Pulmonary artery endothelial cell (primary cell): Measurements from ENCODE around the gene PBX3. TPM values are rescaled to one million over a fixed set of nuclear protein-coding genes. Genes with fewer than 3 reads are reported as not detected.

Experiments used
- total RNA-seq: library from RNA; depleted of rRNA; stranded (reverse); fragments of >200 nt; gene quantifications from 2 replicates; pipeline ENCODE4 v1.2.3, GENCODE V29; 2014

The PBX3 gene
- total RNA-seq, 1 donor from 2014 or later = 9.2 TPM

Other genes with a start within 250 kb of the PBX3 start
- gene MAPKAP1, start 40.2 kb upstream of the PBX3 start, total RNA-seq = 81.3 and 90.1 TPM in 2 replicates